ENCODE results near the gene HAX1.
A peak's percentile ranks its signal among the peaks of the same experiment; 100 is the strongest.

HAX1 gene

GRCh38 chr1:154316704-154317103, 44.3 kb downstream of the HAX1 start:
- ChIA-PET POLR2A (no interaction called here), CTCF (interaction anchor here (0.7 to 2.3 kb wide), 2 partner anchors 12 to 19 kb away, joined by 3 to 10 read pairs; no protein-coding TSS in a partner anchor)

GRCh38 chr1:154318386-154318785, 46.0 kb downstream of the HAX1 start:
- POLR2A ChIA-PET, result no interaction called here
- CTCF ChIA-PET, result no interaction called here

More at GRCh38 chr1:154316704-154317103, 44.3 kb downstream of the HAX1 start:
- no peaks in the 10 kb centered on the region for H3K4me1 ChIP-seq (ENCODE audit: control insufficient read depth, insufficient read depth, low read length)
- no peaks in the 10 kb centered on the region for H3K36me3 ChIP-seq (ENCODE audit: control insufficient read depth in 2 of 2, insufficient read depth in 1 of 2, low read length in 2 of 2)
- H3K4me3 ChIP-seq (ENCODE audit: low read depth, low read length), result no peak overlapping the region
- no peak overlapping the region for H3K27ac ChIP-seq (ENCODE audit: extremely low read depth, low read depth, low read length)
- no peaks in the 10 kb centered on the region for H3K9me3 ChIP-seq (ENCODE audit: control insufficient read depth, insufficient read depth, low read depth, low read length)
- TF ChIP-seq SETDB1 (IDR thresholded peaks at IDR 0.05; ENCODE audit: insufficient read length, low read length) (peak; percentile 98), ZNF658 (tag by site-specific recombination; IDR thresholded peaks at IDR 0.05) (no peak)

GRCh38 chr1:154320882-154321608, 48.6 kb downstream of the HAX1 start, which contains the start of gene AQP10:
Gene AQP10 (plus strand): TSS chr1:154321093. CDS start chr1:154321156, 63 bp downstream.
- ChIA-PET CTCF (interaction anchor here (0.5 to 0.7 kb wide), 4 partner anchors 40 to 770 kb away, joined by 3 to 5 read pairs (median 3); no protein-coding TSS in a partner anchor), POLR2A (no interaction called here)
- no peaks in the 10 kb centered on the region for H3K9me3 ChIP-seq (ENCODE audit: control insufficient read depth, insufficient read depth, low read depth, low read length)
- no peaks in the 10 kb centered on the region for H3K36me3 ChIP-seq (ENCODE audit: control insufficient read depth in 2 of 2, insufficient read depth in 1 of 2, low read length in 2 of 2)
- TF ChIP-seq TRIM28 (IDR thresholded peaks at IDR 0.05; ENCODE audit: borderline replicate concordance, low read length) (peak; percentile 80; the same call in 1 of the 2 replicates), BCL6B (tag by site-specific recombination; IDR thresholded peaks at IDR 0.05) (0 out of 2 replicates have a peak, but pooled peaks have one; percentile 30), OSR2 (tag by site-specific recombination; IDR thresholded peaks at IDR 0.05) (peak; percentile 82), ZNF514 (tag by site-specific recombination; IDR thresholded peaks at IDR 0.05) (no peak), ZNF335 (tag by site-specific recombination; conservative IDR thresholded peaks at IDR 0.05) (peak; percentile 43; the same call in 1 of the 2 replicates), TSHZ1 (tag by site-specific recombination; IDR thresholded peaks at IDR 0.05; ENCODE audit: borderline replicate concordance) (no peak), GLIS1 (tag by site-specific recombination; IDR thresholded peaks at IDR 0.05) (peak; percentile 40; the same call in 1 of the 2 replicates), ZNF600 (tag by site-specific recombination; IDR thresholded peaks at IDR 0.05) (peak; percentile 88), ZNF768 (tag by site-specific recombination; IDR thresholded peaks at IDR 0.05) (0 out of 2 replicates have a peak, but pooled peaks have one; percentile 22)
- no peak within 1 kb of the TSS for H3K4me3 ChIP-seq (ENCODE audit: low read depth, low read length)
- no peak within 1 kb of the TSS for H3K27ac ChIP-seq (ENCODE audit: extremely low read depth, low read depth, low read length)
- H3K4me1 ChIP-seq (ENCODE audit: control insufficient read depth, insufficient read depth, low read length), result no peaks in the 10 kb centered on the region

More at GRCh38 chr1:154318386-154318785, 46.0 kb downstream of the HAX1 start:
- H3K4me1 ChIP-seq (ENCODE audit: control insufficient read depth, insufficient read depth, low read length), result no peaks in the 10 kb centered on the region
- no peak overlapping the region for H3K4me3 ChIP-seq (ENCODE audit: low read depth, low read length)
- no peak overlapping the region for H3K27ac ChIP-seq (ENCODE audit: extremely low read depth, low read depth, low read length)
- TF ChIP-seq SALL2 (tag by site-specific recombination; IDR thresholded peaks at IDR 0.05; ENCODE audit: borderline replicate concordance) (no peak), ZNF280D (tag by site-specific recombination; IDR thresholded peaks at IDR 0.05) (no peak), ZEB2 (tag by site-specific recombination; IDR thresholded peaks at IDR 0.05) (no peak), ZNF426 (tag by site-specific recombination; IDR thresholded peaks at IDR 0.05) (no peak)
- no peaks in the 10 kb centered on the region for H3K36me3 ChIP-seq (ENCODE audit: control insufficient read depth in 2 of 2, insufficient read depth in 1 of 2, low read length in 2 of 2)
- no peaks in the 10 kb centered on the region for H3K9me3 ChIP-seq (ENCODE audit: control insufficient read depth, insufficient read depth, low read depth, low read length)

Data from HEK293 (cell line).